ENCODE measurements around the gene ITK. TPM values are rescaled to one million over a fixed set of nuclear protein-coding genes. Genes with fewer than 3 reads are reported as not detected.

ITK gene
- total RNA-seq, 2 donors from 2014 or later, result 3.4 to 8.2 TPM

DNA sequence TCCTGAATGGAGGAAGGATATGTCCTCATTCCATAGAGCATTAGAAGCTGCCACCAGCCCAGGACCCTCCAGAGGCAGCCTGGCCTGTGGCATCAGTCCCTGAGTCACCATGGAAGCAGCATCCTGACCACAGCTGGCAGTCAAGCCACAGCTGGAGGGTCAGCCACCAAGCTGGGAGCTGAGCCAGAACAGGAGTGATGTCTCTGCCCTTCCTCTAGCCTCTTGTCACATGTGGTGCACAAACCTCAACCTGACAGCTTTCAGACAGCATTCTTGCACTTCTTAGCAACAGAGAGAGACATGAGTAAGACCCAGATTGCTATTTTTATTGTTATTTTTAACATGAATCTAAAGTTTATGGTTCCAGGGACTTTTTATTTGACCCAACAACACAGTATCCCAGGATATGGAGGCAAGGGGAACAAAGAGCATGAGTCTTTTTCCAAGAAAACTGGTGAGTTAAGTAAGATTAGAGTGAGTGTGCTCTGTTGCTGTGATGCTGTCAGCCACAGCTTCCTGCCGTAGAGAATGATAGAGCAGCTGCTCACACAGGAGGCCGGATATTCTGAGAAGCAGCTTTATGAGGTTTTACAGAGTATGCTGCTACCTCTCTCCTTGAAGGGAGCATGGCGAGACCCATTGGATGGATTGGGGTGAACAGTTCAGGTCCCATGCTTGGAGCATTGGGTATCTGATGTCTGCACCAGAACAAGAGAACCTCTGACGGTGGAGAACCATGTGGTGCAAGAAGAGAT lies 72.2 kb downstream of the ITK start:
- Histone ChIP-seq H3K27me3 (replicated peaks; ENCODE audit: insufficient read depth) (no peaks in the 10 kb centered on the region), H3K9me3 (no peaks in the 10 kb centered on the region), H3K36me3 (no peaks in the 10 kb centered on the region), H3K4me1 (ENCODE audit: control insufficient read depth in 1 of 2, low read depth in 2 of 2) (no peaks in the 10 kb centered on the region), H3K27ac (no peak overlapping the region), H3K4me3 (no peak overlapping the region)
- ATAC-seq (ENCODE audit: insufficient number of reproducible peaks, low FRiP score, low read depth), result no peak
- no peak for DNase-seq (ENCODE audit: low spot score)
- TF ChIP-seq, protein P1, sequence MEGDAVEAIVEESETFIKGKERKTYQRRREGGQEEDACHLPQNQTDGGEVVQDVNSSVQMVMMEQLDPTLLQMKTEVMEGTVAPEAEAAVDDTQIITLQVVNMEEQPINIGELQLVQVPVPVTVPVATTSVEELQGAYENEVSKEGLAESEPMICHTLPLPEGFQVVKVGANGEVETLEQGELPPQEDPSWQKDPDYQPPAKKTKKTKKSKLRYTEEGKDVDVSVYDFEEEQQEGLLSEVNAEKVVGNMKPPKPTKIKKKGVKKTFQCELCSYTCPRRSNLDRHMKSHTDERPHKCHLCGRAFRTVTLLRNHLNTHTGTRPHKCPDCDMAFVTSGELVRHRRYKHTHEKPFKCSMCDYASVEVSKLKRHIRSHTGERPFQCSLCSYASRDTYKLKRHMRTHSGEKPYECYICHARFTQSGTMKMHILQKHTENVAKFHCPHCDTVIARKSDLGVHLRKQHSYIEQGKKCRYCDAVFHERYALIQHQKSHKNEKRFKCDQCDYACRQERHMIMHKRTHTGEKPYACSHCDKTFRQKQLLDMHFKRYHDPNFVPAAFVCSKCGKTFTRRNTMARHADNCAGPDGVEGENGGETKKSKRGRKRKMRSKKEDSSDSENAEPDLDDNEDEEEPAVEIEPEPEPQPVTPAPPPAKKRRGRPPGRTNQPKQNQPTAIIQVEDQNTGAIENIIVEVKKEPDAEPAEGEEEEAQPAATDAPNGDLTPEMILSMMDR (IDR thresholded peaks at IDR 0.05), result no peak

DNA sequence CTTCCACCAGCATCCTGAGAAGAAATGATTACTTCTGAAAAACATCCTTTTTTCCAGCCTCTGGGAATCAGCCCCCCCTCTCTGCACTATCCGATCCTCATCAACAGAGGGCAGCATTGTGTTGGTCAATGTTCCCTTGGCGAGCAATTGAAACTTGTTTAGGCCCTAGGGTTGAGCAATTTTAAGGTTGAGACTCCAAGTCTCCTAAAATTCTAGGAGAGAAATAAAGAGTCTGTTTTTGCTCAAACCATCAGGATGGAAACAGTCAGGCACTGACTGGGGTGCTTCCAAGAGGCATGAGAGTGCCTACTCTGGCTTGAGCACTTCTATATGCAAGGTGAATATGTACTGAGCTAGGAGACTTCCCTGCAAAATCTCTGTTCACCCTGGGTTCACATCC lies 72.9 kb downstream of the ITK start:
- no peak for DNase-seq (ENCODE audit: low spot score)
- Histone ChIP-seq H3K36me3 (no peaks in the 10 kb centered on the region), H3K4me1 (ENCODE audit: control insufficient read depth in 1 of 2, low read depth in 2 of 2) (no peaks in the 10 kb centered on the region), H3K27ac (no peak overlapping the region), H3K27me3 (replicated peaks; ENCODE audit: insufficient read depth) (no peaks in the 10 kb centered on the region), H3K9me3 (no peaks in the 10 kb centered on the region), H3K4me3 (no peak overlapping the region)
- ATAC-seq (ENCODE audit: insufficient number of reproducible peaks, low FRiP score, low read depth), result peak; percentile 73
- TF ChIP-seq, protein P1 (IDR thresholded peaks at IDR 0.05), result peak; percentile 80

DNA sequence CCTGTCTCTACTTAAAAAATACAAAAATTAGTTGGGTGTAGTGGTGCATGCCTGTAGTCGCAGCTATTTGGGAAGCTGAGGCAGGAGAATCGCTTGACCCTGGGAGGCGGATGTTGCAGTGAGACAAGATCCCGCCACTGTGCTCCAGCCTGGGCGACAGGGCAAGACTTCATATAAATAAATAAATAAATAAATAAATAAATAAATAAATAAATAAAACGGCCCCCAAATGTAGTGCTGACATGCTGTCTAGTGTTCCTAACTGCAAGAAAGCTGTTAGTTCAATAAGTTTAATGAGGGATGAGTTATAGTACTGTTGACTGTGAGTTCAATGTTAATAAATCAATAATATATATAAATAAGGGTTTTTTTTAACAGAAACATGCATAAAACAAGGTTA lies 77.8 kb downstream of the ITK start:
- H3K9me3 ChIP-seq, result no peaks in the 10 kb centered on the region
- no peak overlapping the region for H3K4me3 ChIP-seq
- TF ChIP-seq, protein P1 (IDR thresholded peaks at IDR 0.05), result no peak
- H3K27ac ChIP-seq, result no peak overlapping the region
- ATAC-seq (ENCODE audit: insufficient number of reproducible peaks, low FRiP score, low read depth), result no peak
- no peaks in the 10 kb centered on the region for H3K4me1 ChIP-seq (ENCODE audit: control insufficient read depth in 1 of 2, low read depth in 2 of 2)
- no peaks in the 10 kb centered on the region for H3K27me3 ChIP-seq (replicated peaks; ENCODE audit: insufficient read depth)
- no peaks in the 10 kb centered on the region for H3K36me3 ChIP-seq
- no peak for DNase-seq (ENCODE audit: low spot score)

DNA sequence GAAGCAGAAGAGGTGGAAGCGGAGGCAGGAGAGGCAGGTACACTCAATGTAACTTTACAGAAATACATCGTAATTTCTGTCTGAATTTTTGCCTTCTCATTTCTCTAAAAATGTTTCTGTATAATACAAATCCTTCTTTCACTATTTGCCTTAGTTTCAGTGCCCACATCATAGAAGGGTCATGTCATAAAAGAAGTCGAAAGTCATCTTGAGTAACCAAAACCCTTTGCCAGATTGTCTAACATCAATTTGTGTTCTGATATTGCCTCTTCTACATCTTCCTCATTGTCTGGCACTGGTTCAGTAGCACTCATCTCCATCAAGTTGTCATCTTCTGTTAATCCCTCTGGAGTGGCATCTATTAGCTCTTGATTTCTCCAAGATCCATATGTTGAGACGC lies 79.1 kb downstream of the ITK start:
- Histone ChIP-seq H3K4me1 (ENCODE audit: control insufficient read depth in 1 of 2, low read depth in 2 of 2) (no peaks in the 10 kb centered on the region), H3K36me3 (no peaks in the 10 kb centered on the region), H3K27me3 (replicated peaks; ENCODE audit: insufficient read depth) (no peaks in the 10 kb centered on the region), H3K9me3 (no peaks in the 10 kb centered on the region), H3K4me3 (no peak overlapping the region), H3K27ac (no peak overlapping the region)
- no peak for ATAC-seq (ENCODE audit: insufficient number of reproducible peaks, low FRiP score, low read depth)
- TF ChIP-seq, protein P1 (IDR thresholded peaks at IDR 0.05), result no peak
- DNase-seq (ENCODE audit: low spot score), result no peak

DNA sequence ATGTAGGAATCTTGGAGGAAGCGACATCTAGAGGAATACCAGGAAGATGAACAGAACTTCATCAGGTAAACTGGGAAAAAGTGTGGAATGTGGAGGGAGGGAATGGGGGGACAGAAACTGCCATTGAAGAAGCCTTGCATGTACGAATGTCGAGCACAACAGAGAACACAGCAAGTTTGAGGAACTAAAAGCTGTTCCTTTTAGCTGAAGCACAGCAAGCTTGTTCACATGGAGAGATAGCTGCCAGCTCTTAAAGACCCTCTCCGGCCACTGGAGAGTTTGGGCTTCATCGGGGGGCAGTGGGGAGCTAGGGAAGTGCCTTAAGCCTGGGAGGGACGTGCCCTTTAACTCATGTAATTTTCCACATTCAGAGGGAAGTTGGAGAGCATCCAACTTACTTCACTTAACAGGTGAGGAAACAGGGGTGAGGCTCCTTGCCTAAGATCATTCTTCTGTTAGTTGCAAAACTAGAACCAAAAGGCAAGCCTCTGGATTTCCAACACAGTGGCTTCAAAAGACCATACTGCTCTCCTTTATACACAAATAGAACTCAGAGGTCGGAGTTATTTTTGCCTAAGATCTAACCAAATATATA lies 83.0 kb downstream of the ITK start:
- H3K27me3 ChIP-seq (replicated peaks; ENCODE audit: insufficient read depth), result no peaks in the 10 kb centered on the region
- DNase-seq (ENCODE audit: low spot score) (no peak), ATAC-seq (ENCODE audit: insufficient number of reproducible peaks, low FRiP score, low read depth) (no peak)
- H3K36me3 ChIP-seq, result no peaks in the 10 kb centered on the region
- no peaks in the 10 kb centered on the region for H3K9me3 ChIP-seq
- no peak overlapping the region for H3K27ac ChIP-seq
- TF ChIP-seq, protein P1 (IDR thresholded peaks at IDR 0.05), result no peak
- no peak overlapping the region for H3K4me3 ChIP-seq
- H3K4me1 ChIP-seq (ENCODE audit: control insufficient read depth in 1 of 2, low read depth in 2 of 2), result peaks cover 0 to 21% of the 10 kb centered on the region in 2 donors
